T-helper 1 cell treated with Interleukin-12 subunit alpha and Interleukin-12 subunit beta and Interleukin-4 antibody, amounts not matched to agents 30 μg/mL and 1 μg/mL, for 36 hours (primary cell): ENCODE results near the gene HBG2.
"Not testable (repeated sequence)": the region's sequence is repeated elsewhere in the genome, so short reads cannot be mapped to it uniquely, and the experiment has no call there.

Source experiments
- H3K27ac Mint-ChIP-seq: one replicate; pipeline ENCODE4 v1.8.0; 2021; ENCODE audit warnings: mild to moderate bottlenecking, mixed read lengths
- H3K27me3 Mint-ChIP-seq: one replicate; pipeline ENCODE4 v1.8.0; 2021; ENCODE audit warnings: low read depth, mixed read lengths
- H3K36me3 Mint-ChIP-seq: one replicate; pipeline ENCODE4 v1.8.0; 2021; ENCODE audit warnings: low read depth, mixed read lengths
- H3K4me1 Mint-ChIP-seq: one replicate; pipeline ENCODE4 v1.8.0; 2021; ENCODE audit warnings: low read depth, mixed read lengths
- H3K4me3 Mint-ChIP-seq: one replicate; pipeline ENCODE4 v1.8.0; 2021; ENCODE audit warnings: mild to moderate bottlenecking, moderate library complexity, mixed read lengths
- H3K9me3 Mint-ChIP-seq: one replicate; pipeline ENCODE4 v1.8.0; 2021; ENCODE audit warnings: mixed read lengths

HBG2 gene

DNA sequence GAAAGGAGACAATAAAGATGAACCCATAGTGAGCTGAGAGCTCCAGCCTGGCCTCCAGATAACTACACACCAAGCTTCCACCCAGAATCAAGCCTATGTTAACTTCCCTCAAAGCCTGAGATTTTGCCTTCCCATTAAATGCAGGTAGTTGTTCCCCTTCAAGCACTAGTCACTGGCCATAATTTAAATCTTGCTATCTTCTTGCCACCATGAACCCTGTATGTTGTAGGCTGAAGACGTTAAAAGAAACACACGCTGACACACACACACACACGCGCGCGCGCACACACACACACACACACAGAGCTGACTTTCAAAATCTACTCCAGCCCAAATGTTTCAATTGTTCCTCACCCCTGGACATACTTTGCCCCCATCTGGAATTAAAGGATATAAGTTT is 6.1 kb downstream of the HBG2 start:
- not testable (repeated sequence) for H3K27me3 Mint-ChIP-seq, H3K36me3 Mint-ChIP-seq, H3K27ac Mint-ChIP-seq, H3K9me3 Mint-ChIP-seq, H3K4me1 Mint-ChIP-seq, H3K4me3 Mint-ChIP-seq

DNA sequence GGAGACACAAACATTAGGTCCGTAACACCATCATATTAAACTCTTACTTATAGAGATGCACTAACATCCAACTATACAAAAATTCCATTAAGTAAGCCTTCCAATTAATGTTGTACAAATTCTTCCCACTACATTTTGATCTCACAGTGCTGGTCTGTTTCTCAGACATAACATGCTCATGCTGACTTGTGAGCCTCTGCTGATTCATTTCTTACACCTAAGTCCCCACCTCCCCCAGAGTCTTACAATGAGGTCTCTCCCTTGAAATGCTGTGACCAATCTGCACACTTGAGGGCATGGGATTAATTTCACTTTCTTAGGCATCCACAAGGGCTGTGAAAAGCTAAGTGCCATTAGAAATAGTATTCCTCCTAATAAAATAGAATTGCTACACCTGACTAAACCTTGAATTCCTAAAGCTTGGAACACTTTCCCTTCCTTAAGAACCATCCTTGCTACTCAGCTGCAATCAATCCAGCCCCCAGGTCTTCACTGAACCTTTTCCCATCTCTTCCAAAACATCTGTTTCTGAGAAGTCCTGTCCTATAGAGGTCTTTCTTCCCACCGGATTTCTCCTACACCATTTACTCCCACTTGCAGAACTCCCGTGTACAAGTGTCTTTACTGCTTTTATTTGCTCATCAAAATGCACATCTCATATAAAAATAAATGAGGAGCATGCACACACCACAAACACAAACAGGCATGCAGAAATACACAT is 6.9 kb downstream of the HBG2 start:
- H3K36me3 Mint-ChIP-seq, result no peaks in the 10 kb centered on the region
- no peaks in the 10 kb centered on the region for H3K9me3 Mint-ChIP-seq
- H3K27me3 Mint-ChIP-seq, result peaks cover 3% of the 10 kb centered on the region
- no peak overlapping the region for H3K27ac Mint-ChIP-seq
- no peaks in the 10 kb centered on the region for H3K4me1 Mint-ChIP-seq
- H3K4me3 Mint-ChIP-seq, result no peak overlapping the region

DNA sequence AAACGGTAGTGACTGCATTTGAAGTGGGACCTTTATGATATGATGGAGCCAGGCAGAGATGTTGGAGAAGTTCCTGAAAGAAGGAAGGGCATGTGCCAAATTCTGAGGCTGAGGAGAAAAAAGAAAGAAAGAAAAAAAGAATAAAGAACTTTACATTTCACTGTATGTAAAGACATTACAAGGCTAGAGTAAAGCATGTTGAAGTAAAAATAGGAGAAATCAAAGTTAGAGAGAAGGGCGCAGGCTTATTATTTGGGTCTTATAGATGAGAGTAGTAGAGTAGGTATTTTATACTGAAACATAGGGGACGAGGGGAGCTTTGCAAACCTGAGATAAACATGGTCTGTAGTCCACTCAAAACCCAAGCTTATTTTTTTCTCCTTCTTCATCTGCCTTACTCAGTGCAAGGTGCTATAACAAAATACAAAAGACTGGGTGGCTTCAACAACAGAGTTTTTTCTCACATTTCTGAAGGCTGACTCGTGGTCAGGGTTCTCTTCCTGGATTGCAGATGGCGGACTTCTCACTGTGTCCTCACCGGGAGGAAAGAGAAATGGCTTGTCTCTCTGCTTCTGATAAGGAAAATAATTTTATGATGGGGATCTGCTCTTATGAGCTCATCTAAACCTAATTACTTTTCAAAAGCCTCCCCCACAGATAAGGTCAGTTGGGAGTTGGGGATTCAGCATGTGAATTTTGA is 7.7 kb downstream of the HBG2 start:
- Mint-ChIP-seq H3K27me3 (peaks cover 3% of the 10 kb centered on the region), H3K4me1 (no peaks in the 10 kb centered on the region), H3K27ac (no peak overlapping the region), H3K4me3 (no peak overlapping the region), H3K36me3 (no peaks in the 10 kb centered on the region), H3K9me3 (no peaks in the 10 kb centered on the region)

GRCh38 chr11:5245155-5245554 is 9.4 kb downstream of the HBG2 start:
- H3K4me1 Mint-ChIP-seq, result no peaks in the 10 kb centered on the region
- H3K36me3 Mint-ChIP-seq, result no peaks in the 10 kb centered on the region
- H3K27ac Mint-ChIP-seq, result no peak overlapping the region
- no peaks in the 10 kb centered on the region for H3K9me3 Mint-ChIP-seq
- peaks cover 3% of the 10 kb centered on the region for H3K27me3 Mint-ChIP-seq
- no peak overlapping the region for H3K4me3 Mint-ChIP-seq

DNA sequence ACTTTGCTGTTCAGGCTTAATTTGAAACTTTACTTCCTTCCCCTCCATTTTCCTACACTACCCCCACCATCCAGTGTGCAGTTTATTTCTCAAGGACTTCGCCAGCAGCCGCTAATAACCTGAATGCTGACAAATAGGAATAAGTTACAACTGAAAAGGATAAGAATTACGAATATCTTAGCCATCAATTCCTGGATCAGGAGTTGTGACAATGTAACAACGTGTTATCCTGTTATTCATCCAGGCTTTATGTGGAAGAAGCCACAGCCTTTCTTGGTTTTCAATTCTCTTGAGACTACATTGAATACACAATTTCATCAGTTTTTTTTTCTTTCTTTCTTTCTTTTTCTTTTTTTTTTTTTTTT is 10.8 kb downstream of the HBG2 start:
- no peaks in the 10 kb centered on the region for H3K9me3 Mint-ChIP-seq
- no peak overlapping the region for H3K4me3 Mint-ChIP-seq
- peaks cover 3% of the 10 kb centered on the region for H3K27me3 Mint-ChIP-seq
- no peak overlapping the region for H3K27ac Mint-ChIP-seq
- H3K4me1 Mint-ChIP-seq, result no peaks in the 10 kb centered on the region
- no peaks in the 10 kb centered on the region for H3K36me3 Mint-ChIP-seq

DNA sequence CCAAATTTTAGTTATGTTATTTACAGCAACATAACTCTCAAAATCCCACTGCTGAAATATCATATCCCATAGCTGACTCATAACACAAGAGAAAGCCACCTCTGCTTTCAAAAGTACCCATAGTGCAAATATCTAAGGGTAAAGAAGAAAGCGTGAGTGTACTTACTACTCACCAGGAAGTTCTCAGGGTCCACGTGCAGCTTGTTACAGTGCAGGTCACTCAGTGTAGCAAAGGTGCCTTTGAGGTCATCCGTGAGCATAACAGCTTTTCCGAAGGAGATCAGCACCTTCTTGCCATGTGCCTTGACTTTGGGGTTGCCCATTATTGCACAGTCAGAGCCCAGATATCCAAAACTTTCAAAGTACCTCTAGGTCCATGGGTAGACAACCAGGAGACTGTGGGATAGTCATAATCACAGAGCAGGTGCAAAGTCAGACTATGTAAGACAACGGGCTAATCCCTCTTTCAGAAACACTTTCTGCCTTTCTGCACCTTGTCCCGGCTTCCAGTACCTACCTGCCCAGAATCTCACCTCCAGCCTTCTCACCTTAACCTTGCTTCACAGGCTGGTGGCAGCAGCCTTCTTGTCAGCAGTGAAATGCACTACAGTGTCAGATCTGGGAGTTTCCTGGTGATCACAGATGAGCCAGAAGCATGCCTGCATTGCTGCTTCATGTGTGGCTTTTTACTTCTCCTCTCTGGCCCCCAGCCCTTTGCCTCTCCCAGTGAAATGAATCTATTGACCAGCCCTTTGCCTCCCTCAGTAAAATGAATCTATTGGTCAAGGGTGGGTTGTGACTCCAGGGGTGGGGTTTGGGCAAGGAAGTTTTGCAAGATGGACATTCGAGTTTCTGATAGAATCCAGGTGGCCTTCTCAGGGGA is 11.4 kb downstream of the HBG2 start:
- Mint-ChIP-seq H3K27me3 (peaks cover 3% of the 10 kb centered on the region), H3K4me3 (no peak overlapping the region), H3K4me1 (no peaks in the 10 kb centered on the region), H3K9me3 (no peaks in the 10 kb centered on the region), H3K27ac (no peak overlapping the region), H3K36me3 (no peaks in the 10 kb centered on the region)

DNA sequence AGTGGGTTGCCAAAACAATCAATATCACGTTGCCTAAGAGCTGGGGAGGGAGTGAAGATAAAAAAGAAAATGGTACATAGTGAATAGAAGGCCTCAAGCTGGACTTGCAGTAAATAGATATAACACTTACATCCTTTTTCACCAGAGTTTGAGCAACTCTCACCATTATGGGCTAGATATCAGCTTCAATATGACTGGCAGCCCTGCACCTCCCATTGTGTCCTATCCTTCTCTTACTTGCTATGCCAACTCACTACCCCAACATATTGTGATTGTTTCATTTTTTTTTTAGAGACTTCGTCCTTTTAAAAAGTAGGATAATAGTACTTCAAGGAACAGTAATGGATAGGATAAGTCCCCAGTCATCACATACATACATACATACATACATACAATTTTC is 12.4 kb downstream of the HBG2 start:
- no peak overlapping the region for H3K4me3 Mint-ChIP-seq
- H3K27me3 Mint-ChIP-seq, result no peaks in the 10 kb centered on the region
- no peak overlapping the region for H3K27ac Mint-ChIP-seq
- H3K9me3 Mint-ChIP-seq, result no peaks in the 10 kb centered on the region
- H3K4me1 Mint-ChIP-seq, result no peaks in the 10 kb centered on the region
- H3K36me3 Mint-ChIP-seq, result no peaks in the 10 kb centered on the region

DNA sequence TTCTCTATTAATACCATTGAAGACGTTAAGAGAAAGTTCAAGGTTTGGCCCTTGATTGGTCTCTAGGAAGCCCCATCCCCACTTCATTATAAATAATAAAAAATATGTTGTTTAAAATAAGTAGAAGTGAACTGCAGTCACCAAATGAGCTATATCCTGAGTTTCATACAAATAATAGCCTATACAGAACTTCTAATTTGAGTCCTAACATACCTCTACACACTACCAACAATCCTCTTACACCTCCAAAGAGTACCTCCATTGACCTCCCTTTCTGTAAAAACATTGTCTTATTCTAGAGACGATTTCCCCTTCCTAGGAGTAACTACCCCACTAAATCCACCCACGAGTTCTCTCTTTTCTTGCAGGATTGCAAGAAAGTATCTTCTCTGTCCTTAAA is 13.1 kb downstream of the HBG2 start:
- Mint-ChIP-seq H3K4me1 (no peaks in the 10 kb centered on the region), H3K27ac (no peak overlapping the region), H3K27me3 (no peaks in the 10 kb centered on the region), H3K9me3 (no peaks in the 10 kb centered on the region), H3K4me3 (no peak overlapping the region), H3K36me3 (no peaks in the 10 kb centered on the region)

- Mint-ChIP-seq H3K27ac (no peak overlapping the region), H3K9me3 (no peaks in the 10 kb centered on the region), H3K27me3 (no peaks in the 10 kb centered on the region), H3K4me1 (no peaks in the 10 kb centered on the region), H3K4me3 (no peak overlapping the region), H3K36me3 (no peaks in the 10 kb centered on the region)
Observed at GRCh38 chr11:5240458-5240857, 14.1 kb downstream of the HBG2 start.

DNA sequence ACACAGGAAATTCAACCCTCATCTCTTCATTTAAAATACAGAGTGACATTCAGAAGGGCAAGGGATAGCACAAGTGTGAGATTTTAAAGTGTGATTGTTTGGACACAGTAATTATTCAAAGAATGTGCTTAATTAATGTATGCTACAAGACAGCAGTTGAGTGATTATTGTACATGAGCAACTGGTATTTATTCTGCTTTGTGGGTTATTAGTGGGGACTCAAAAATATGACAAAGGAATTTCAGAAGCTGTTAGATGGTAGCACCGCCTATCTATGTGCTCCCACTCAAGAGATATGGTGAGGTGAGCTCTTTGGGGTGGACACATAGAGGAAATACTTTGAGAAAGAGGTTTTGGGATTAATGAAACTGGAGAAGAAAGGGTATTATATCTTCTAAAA is 14.5 kb downstream of the HBG2 start:
- H3K27ac Mint-ChIP-seq, result no peak overlapping the region
- H3K4me1 Mint-ChIP-seq, result no peaks in the 10 kb centered on the region
- H3K9me3 Mint-ChIP-seq, result no peaks in the 10 kb centered on the region
- no peaks in the 10 kb centered on the region for H3K36me3 Mint-ChIP-seq
- H3K27me3 Mint-ChIP-seq, result no peaks in the 10 kb centered on the region
- no peak overlapping the region for H3K4me3 Mint-ChIP-seq

DNA sequence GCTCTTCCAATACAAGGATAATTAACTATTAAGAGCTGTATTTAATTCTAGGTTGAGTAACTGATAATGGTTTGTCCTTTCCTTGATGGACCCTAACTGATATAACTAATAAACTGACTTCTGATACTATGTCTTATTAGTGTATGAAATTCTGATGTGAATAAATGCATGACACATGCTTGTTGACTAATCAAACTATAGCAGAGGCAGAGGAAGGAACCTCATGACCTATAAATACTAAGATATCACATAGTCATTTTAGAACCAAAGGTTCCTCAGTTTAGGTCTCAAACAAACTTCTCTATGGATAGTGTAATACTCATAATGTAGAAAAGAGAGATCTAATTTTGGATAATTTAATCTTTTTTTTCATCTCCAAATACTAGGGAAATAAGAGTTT is 15.5 kb downstream of the HBG2 start:
- no peak overlapping the region for H3K27ac Mint-ChIP-seq
- H3K4me3 Mint-ChIP-seq, result no peak overlapping the region
- peaks cover 5% of the 10 kb centered on the region for H3K4me1 Mint-ChIP-seq
- no peaks in the 10 kb centered on the region for H3K9me3 Mint-ChIP-seq
- no peaks in the 10 kb centered on the region for H3K36me3 Mint-ChIP-seq
- H3K27me3 Mint-ChIP-seq, result peaks cover 4% of the 10 kb centered on the region

- Mint-ChIP-seq H3K36me3 (no peaks in the 10 kb centered on the region), H3K4me3 (no peak overlapping the region), H3K9me3 (no peaks in the 10 kb centered on the region), H3K4me1 (peaks cover 5% of the 10 kb centered on the region), H3K27me3 (peaks cover 4% of the 10 kb centered on the region), H3K27ac (no peak overlapping the region)
Observed at GRCh38 chr11:5238486-5238885, 16.1 kb downstream of the HBG2 start.

DNA sequence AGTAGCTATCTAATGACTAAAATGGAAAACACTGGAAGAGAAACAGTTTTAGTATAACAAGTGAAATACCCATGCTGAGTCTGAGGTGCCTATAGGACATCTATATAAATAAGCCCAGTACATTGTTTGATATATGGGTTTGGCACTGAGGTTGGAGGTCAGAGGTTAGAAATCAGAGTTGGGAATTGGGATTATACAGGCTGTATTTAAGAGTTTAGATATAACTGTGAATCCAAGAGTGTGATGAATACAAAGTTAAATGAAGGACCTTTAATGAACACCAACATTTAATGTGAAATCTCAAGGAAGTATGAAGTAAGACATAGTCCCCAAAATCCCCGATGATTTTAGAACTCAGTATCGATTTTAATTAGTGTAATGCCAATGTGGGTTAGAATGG is 17.2 kb downstream of the HBG2 start:
- peaks cover 4% of the 10 kb centered on the region for H3K27me3 Mint-ChIP-seq
- H3K27ac Mint-ChIP-seq, result no peak overlapping the region
- peaks cover 5% of the 10 kb centered on the region for H3K4me1 Mint-ChIP-seq
- H3K4me3 Mint-ChIP-seq, result no peak overlapping the region
- no peaks in the 10 kb centered on the region for H3K36me3 Mint-ChIP-seq
- H3K9me3 Mint-ChIP-seq, result no peaks in the 10 kb centered on the region

GRCh38 chr11:5235364-5236095 is 19.1 kb downstream of the HBG2 start:
- Mint-ChIP-seq H3K36me3 (no peaks in the 10 kb centered on the region), H3K27ac (no peak overlapping the region), H3K4me1 (peaks cover 5% of the 10 kb centered on the region), H3K4me3 (no peak overlapping the region), H3K27me3 (peaks cover 4% of the 10 kb centered on the region), H3K9me3 (no peaks in the 10 kb centered on the region)
